K562 (cell line): ENCODE data around the gene LIAS. TPM values are rescaled to one million over a fixed set of nuclear protein-coding genes. Genes with fewer than 3 reads are reported as not detected.

ENCODE experiments used
- ATAC-seq: fragments of 200-7000 bp; cut with Tn5 transposase; 3 replicates; pipeline ENCODE4 v1.9.1; 2020; ENCODE audit warnings: moderate library complexity
- BruUV-seq: library from RNA; stranded (reverse); fragments of 400-500 nt; replicated peaks from 2 replicates; lab custom pipeline; 2021; lab: Mats Ljungman, UMichigan
- CTCF ChIA-PET: fragments of 300-600 bp; formaldehyde crosslinking; extraction: SDS; loops from one replicate; lab custom pipeline; 2021; ENCODE audit warnings: low intra/inter-chr PET ratio; lab: Yijun Ruan, JAX
- POLR2A ChIA-PET: fragments of 300-600, 350-650 bp; sonication (Branson Sonifier 250); formaldehyde crosslinking; extraction: SDS; loops from one replicate; lab custom pipeline; 2021; ENCODE audit warnings: antibody characterized with exemption, inconsistent platforms; lab: Yijun Ruan, JAX
- DNase-seq, 4 experiments: peaks; one replicate each; pipeline versions ENCODE4 v3.0.0 to v3.0.0-alpha.2; 2011 to 2018; ENCODE audit warnings: low spot score in 3 of 4, mixed read lengths in 3 of 4; ENCODE audit errors: extremely low read depth in 1 of 4
- FAIRE-seq: peaks from 2 replicates; lab custom pipeline; 2011; peaks lifted over from hg19 to GRCh38; lab: Jason Lieb, UNC
- H2AFZ ChIP-seq: 2 replicates; pipeline ENCODE4 v1.6.0; 2011; ENCODE audit warnings: low read depth, low read length, control low read depth, inconsistent platforms
- H3K27ac ChIP-seq: fragments of 200-600 bp; 3 replicates; pipeline ENCODE4 v1.8.0; 2011; ENCODE audit warnings: low read depth, mild to moderate bottlenecking, control low read depth, inconsistent platforms, low read length, moderate library complexity, mixed read lengths; ENCODE audit errors: extremely low read depth
- H3K27me3 ChIP-seq, 2 experiments: fragments of 300-600 bp in 1 of 2; 2 replicates in 1 of 2; 3 replicates in 1 of 2; pipeline versions ENCODE4 v1.6.0 to v1.8.0; 2011; ENCODE audit warnings: inconsistent platforms in 2 of 2, low read length in 2 of 2, mild to moderate bottlenecking in 1 of 2, mixed read lengths in 1 of 2, moderate library complexity in 1 of 2; ENCODE audit not compliant: control insufficient read depth in 2 of 2, insufficient read depth in 2 of 2
- H3K36me3 ChIP-seq: fragments of 300-600 bp; 3 replicates; pipeline ENCODE4 v1.8.0; 2011; ENCODE audit warnings: mild to moderate bottlenecking, low read length, inconsistent platforms; ENCODE audit not compliant: control insufficient read depth, insufficient read depth
- H3K4me1 ChIP-seq, 2 experiments: fragments of 200-600 bp in 1 of 2; replicated peaks in 1 of 2; 2 replicates in 1 of 2; 3 replicates in 1 of 2; pipeline versions ENCODE4 v1.5.1 to v1.8.0; 2011; ENCODE audit warnings: inconsistent platforms in 2 of 2, low read length in 2 of 2, mild to moderate bottlenecking in 1 of 2, mixed read lengths in 1 of 2, moderate library complexity in 1 of 2; ENCODE audit not compliant: control insufficient read depth in 2 of 2, insufficient read depth in 2 of 2
- H3K4me2 ChIP-seq: 2 replicates; pipeline ENCODE4 v1.6.1; 2011; ENCODE audit warnings: low read length, control low read depth, inconsistent platforms, mixed read lengths; ENCODE audit not compliant: insufficient read depth
- H3K4me3 ChIP-seq: fragments of 200-600 bp; sonication (generic), shearing (Covaris generic); 2 replicates; pipeline ENCODE4 v1.5.1; 2016; ENCODE audit warnings: control low read depth, inconsistent platforms
- H3K79me2 ChIP-seq: fragments of 200-600 bp; 3 replicates; pipeline ENCODE4 v1.8.0; 2011; ENCODE audit warnings: low read length, inconsistent platforms; ENCODE audit not compliant: control insufficient read depth, insufficient read depth
- H3K9ac ChIP-seq, 2 experiments: 2 replicates each; pipeline versions ENCODE4 v1.6.0 to v1.6.1; 2011; ENCODE audit warnings: low read depth in 2 of 2, low read length in 2 of 2, control low read depth in 1 of 2, inconsistent platforms in 1 of 2, mild to moderate bottlenecking in 1 of 2, mixed read lengths in 1 of 2; ENCODE audit not compliant: insufficient read depth in 1 of 2
- H3K9me1 ChIP-seq: one replicate; pipeline ENCODE4 v1.6.0; 2011; ENCODE audit warnings: inconsistent platforms, mild to moderate bottlenecking, low read length, moderate library complexity; ENCODE audit not compliant: control insufficient read depth, insufficient read depth
- H3K9me3 ChIP-seq: replicated peaks from 2 replicates; pipeline ENCODE4 v1.5.1; 2011; ENCODE audit warnings: low read depth, low read length, inconsistent platforms; ENCODE audit not compliant: control insufficient read depth, insufficient read depth
- H4K20me1 ChIP-seq: replicated peaks from 2 replicates; pipeline ENCODE4 v1.6.1; 2011; ENCODE audit warnings: low read length, inconsistent platforms, mixed read lengths; ENCODE audit not compliant: control insufficient read depth, insufficient read depth
- BRD4 ChIP-seq: fragments of 200-600 bp; sonication (generic); IDR thresholded peaks from 2 replicates; pipeline ENCODE4 v1.6.1; 2017; ENCODE audit warnings: inconsistent platforms
- CHD2 ChIP-seq: IDR thresholded peaks from 2 replicates; pipeline ENCODE4 v1.6.1; 2011; ENCODE audit warnings: low read depth, low read length
- GABPA ChIP-seq: fragments of 200-800 bp; sonication (Bioruptor generic); conservative IDR thresholded peaks from 2 replicates; pipeline ENCODE4 v1.6.1; 2016; ENCODE audit warnings: low read depth, missing genetic modification characterization, missing compliant biosample characterization
- GATA2 ChIP-seq: sonication (generic); formaldehyde crosslinking; IDR thresholded peaks from 2 replicates; pipeline ENCODE4 v1.4.0; 2020; ENCODE audit warnings: mild to moderate bottlenecking, missing genetic modification reagents
- MAFG ChIP-seq: fragments of 450-650 bp; conservative IDR thresholded peaks from 2 replicates; pipeline ENCODE4 v1.6.1; 2016; ENCODE audit warnings: missing genetic modification characterization, missing compliant biosample characterization
- SUPT5H ChIP-seq: fragments of 450-650 bp; IDR thresholded peaks from 2 replicates; pipeline ENCODE4 v1.6.1; 2016
- ZFPM2 ChIP-seq: fragments of 250-450 bp; sonication (Bioruptor Pico); IDR thresholded peaks from 2 replicates; pipeline ENCODE4 v1.5.1; 2022; ENCODE audit warnings: mild to moderate bottlenecking
- ZNF707 ChIP-seq: fragments of 250-450 bp; sonication (Bioruptor Pico); conservative IDR thresholded peaks from 2 replicates; pipeline ENCODE4 v1.8.0; 2022; ENCODE audit warnings: inconsistent platforms, mild to moderate bottlenecking, moderate library complexity
- WGBS: fragments of 100-300 bp; shearing (Covaris generic); methylation state at CpG from one replicate; pipeline ENCODE4 v1.1.6; 2016; ENCODE audit warnings: low coverage, mixed read lengths; ENCODE audit not compliant: insufficient coverage; ENCODE audit errors: missing lambda C conversion rate; 5-methylcytosine and 5-hydroxymethylcytosine counted together
- in situ Hi-C: fragments of 300-500 bp; cut with MboI; formaldehyde crosslinking; loops from 4 replicates; pipeline ENCODE4 v1.15.0; 2018; ENCODE audit warnings: inconsistent platforms, mixed read lengths
- intact Hi-C: fragments of 100-400 bp; cut with micrococcal nuclease; formaldehyde crosslinking; loops from 2 replicates; pipeline ENCODE4 v1.14.2; 2022
- polyA plus RNA-seq, 8 experiments: library from polyadenylated mRNA; depleted of rRNA in 4 of 8; stranded (reverse) in 5 of 8; unstranded in 3 of 8; fragments of >200 nt; fragmentation: Nextera tagmentation in 2 of 8; fragmentation: Illumina TruSeq in 1 of 8; extraction: Ambion mirVana in 2 of 8; extraction: Trizol in 1 of 8; gene quantifications; 2 replicates each; pipeline versions ENCODE4 v1.2.1 to v1.2.3, GENCODE V29; 2011 to 2014; ENCODE audit warnings: inconsistent platforms in 1 of 8, missing spikeins in 1 of 8
- total RNA-seq, 7 experiments: library from RNA; depleted of rRNA in 6 of 7; stranded (reverse); fragments of >200 nt in 6 of 7; fragmentation: Illumina TruSeq in 2 of 7; extraction: Trizol in 2 of 7; gene quantifications; 2 replicates each; pipeline versions ENCODE4 v1.2.1 to v1.2.3, GENCODE V29; 2011 to 2021; ENCODE audit warnings: low replicate concordance in 1 of 7
- TF ChIP-seq, protein P1 (sequence below): IDR thresholded peaks from 2 replicates; pipeline ENCODE4 v1.6.1; 2014; ENCODE audit warnings: antibody characterized with exemption
- TF ChIP-seq, protein P2 (sequence below): sonication (generic); formaldehyde crosslinking; IDR thresholded peaks from 2 replicates; pipeline ENCODE4 v1.8.1; 2023; ENCODE audit warnings: mild to moderate bottlenecking, missing genetic modification reagents
- TF ChIP-seq, protein P3 (sequence below): fragments of 250-450 bp; sonication (Bioruptor Pico); IDR thresholded peaks from 2 replicates; pipeline ENCODE4 v1.8.0; 2022; ENCODE audit warnings: moderate library complexity, mild to moderate bottlenecking, inconsistent platforms

Gene LIAS
- total and polyA plus RNA-seq, 9 of the 15 experiments (the other 6 are each of a cell fraction or from before 2014, with no cell fraction given) = 21.9 to 57.1 (median 42.1) TPM

DNA sequence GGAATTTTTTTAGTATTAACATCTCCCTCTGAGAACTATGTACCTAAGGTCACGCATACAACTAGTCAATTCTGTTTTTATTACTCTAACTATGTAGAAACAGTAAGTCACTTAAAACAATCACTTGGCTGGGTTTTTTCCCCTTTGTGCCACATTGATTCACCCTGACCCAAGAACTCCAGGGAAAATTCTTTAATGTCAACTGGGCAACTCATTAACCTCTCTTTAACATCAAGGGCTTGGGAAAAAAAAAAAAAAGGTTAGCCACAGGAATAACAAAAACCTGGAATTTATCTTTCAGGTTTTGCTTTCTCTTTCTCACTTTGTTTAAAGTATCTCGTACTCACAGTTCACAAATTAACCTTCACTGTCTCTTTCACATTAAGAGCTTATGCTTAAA, 8.2 kb upstream of the LIAS start:
- H3K4me1 ChIP-seq = peaks cover 0 to 12% of the 10 kb centered on the region in 2 experiments; a peak in 2 of 5 replicates
- POLR2A ChIA-PET = interaction anchor here (0.6 to 1.7 kb wide), 2 partner anchors 9 to 10 kb away, joined by 3 to 7 read pairs; partner anchors contain the start of gene LIAS

DNA sequence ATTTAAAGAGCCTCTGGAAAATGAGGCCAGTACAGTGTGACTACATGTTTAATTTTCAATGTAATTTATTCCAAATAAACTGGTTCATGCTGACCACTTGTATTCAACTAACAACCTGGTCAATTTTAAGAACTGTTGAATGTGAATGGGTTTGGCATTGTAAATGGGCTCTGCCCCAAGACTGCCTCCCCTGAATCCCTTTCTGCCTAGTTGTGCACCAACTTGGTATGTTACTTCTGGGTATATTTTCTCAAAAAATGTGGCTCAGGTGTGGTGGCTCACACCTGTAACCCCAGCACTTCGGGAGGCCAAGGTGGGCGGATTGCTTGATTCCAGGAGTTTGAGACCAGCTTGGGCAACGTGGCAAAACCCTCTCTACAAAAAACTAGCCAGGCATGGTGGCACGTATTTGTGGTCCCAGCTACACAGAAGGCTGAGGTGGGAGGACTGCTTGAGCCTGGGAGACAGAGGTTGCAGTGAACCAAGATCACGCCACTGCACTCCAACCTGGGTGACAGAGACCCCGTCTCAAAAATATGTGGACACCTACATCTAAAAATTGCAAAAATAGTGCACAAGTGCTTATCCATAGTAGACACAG, 7.3 kb upstream of the LIAS start:
- intact Hi-C loops = loop anchor here (10.0 kb wide), 1 partner anchor 557 kb away; no protein-coding TSS in a partner anchor
- no peak overlapping the region for H2AFZ ChIP-seq
- FAIRE-seq (no peak), DNase-seq (no peak), ATAC-seq (peak; percentile 15)
- H3K4me1 ChIP-seq = peaks cover under 1 to 10% of the 10 kb centered on the region in 2 experiments; a peak in 3 of 5 replicates
- no peak overlapping the region for H3K4me2 ChIP-seq
- H3K79me2 ChIP-seq = peaks cover 24% of the 10 kb centered on the region
- H3K9me3 ChIP-seq = no peaks in the 10 kb centered on the region
- BruUV-seq = no TSS peak
- 85% methylated on average over 5 of the region's 6 CpGs for WGBS
- ChIA-PET POLR2A (interaction anchor here (0.6 to 1.7 kb wide), 5 partner anchors 8 to 813 kb away, joined by 3 to 7 read pairs (median 3); partner anchors contain the start of gene LIAS), CTCF (no interaction called here)
- H3K27ac ChIP-seq = no peak overlapping the region
- no peaks in the 10 kb centered on the region for H3K27me3 ChIP-seq
- H4K20me1 ChIP-seq = peaks cover 19% of the 10 kb centered on the region; the same call in 1 of the 2 replicates
- in situ Hi-C loops = no loop called here
- H3K9me1 ChIP-seq = no peaks in the 10 kb centered on the region
- no peak overlapping the region for H3K4me3 ChIP-seq
- H3K9ac ChIP-seq = no peak overlapping the region
- peaks cover 66% of the 10 kb centered on the region for H3K36me3 ChIP-seq
- no peak for TF ChIP-seq MAFG (tag)
- no peak for TF ChIP-seq GABPA (tag)
- no peak for TF ChIP-seq GATA2
- no peak for TF ChIP-seq ZNF707
- TF ChIP-seq, protein P1, sequence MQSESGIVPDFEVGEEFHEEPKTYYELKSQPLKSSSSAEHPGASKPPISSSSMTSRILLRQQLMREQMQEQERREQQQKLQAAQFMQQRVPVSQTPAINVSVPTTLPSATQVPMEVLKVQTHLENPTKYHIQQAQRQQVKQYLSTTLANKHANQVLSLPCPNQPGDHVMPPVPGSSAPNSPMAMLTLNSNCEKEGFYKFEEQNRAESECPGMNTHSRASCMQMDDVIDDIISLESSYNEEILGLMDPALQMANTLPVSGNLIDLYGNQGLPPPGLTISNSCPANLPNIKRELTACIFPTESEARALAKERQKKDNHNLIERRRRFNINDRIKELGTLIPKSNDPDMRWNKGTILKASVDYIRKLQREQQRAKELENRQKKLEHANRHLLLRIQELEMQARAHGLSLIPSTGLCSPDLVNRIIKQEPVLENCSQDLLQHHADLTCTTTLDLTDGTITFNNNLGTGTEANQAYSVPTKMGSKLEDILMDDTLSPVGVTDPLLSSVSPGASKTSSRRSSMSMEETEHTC = no peak
- no peak for TF ChIP-seq BRD4
- TF ChIP-seq, protein P2, sequence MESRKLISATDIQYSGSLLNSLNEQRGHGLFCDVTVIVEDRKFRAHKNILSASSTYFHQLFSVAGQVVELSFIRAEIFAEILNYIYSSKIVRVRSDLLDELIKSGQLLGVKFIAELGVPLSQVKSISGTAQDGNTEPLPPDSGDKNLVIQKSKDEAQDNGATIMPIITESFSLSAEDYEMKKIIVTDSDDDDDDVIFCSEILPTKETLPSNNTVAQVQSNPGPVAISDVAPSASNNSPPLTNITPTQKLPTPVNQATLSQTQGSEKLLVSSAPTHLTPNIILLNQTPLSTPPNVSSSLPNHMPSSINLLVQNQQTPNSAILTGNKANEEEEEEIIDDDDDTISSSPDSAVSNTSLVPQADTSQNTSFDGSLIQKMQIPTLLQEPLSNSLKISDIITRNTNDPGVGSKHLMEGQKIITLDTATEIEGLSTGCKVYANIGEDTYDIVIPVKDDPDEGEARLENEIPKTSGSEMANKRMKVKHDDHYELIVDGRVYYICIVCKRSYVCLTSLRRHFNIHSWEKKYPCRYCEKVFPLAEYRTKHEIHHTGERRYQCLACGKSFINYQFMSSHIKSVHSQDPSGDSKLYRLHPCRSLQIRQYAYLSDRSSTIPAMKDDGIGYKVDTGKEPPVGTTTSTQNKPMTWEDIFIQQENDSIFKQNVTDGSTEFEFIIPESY (CRISPR knock-in tag) = no peak
- TF ChIP-seq, protein P3, sequence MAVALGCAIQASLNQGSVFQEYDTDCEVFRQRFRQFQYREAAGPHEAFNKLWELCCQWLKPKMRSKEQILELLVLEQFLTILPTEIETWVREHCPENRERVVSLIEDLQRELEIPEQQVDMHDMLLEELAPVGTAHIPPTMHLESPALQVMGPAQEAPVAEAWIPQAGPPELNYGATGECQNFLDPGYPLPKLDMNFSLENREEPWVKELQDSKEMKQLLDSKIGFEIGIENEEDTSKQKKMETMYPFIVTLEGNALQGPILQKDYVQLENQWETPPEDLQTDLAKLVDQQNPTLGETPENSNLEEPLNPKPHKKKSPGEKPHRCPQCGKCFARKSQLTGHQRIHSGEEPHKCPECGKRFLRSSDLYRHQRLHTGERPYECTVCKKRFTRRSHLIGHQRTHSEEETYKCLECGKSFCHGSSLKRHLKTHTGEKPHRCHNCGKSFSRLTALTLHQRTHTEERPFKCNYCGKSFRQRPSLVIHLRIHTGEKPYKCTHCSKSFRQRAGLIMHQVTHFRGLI (CRISPR knock-in tag) = no peak
- 0 out of 2 replicates have a peak, but pooled peaks have one; percentile 27 for TF ChIP-seq SUPT5H

More for the DNA sequence above, 8.2 kb upstream of the LIAS start:
- Histone ChIP-seq H2AFZ (no peak overlapping the region), H3K9me3 (no peaks in the 10 kb centered on the region), H3K36me3 (peaks cover 57% of the 10 kb centered on the region), H3K4me2 (no peak overlapping the region), H3K27me3 (no peaks in the 10 kb centered on the region), H3K27ac (no peak overlapping the region)
- no peak for ATAC-seq
- no peak for FAIRE-seq
- no peak for DNase-seq
- TF ChIP-seq ZFPM2 = no peak
- TF ChIP-seq CHD2 = 0 out of 2 replicates have a peak, but pooled peaks have one; percentile 16
- TF ChIP-seq, all 486 proteins: peak for 1
- 88% methylated on average over 2 of the region's 2 CpGs for WGBS
- Histone ChIP-seq H3K9ac (no peak overlapping the region), H3K79me2 (peaks cover 15% of the 10 kb centered on the region), H3K4me3 (no peak overlapping the region), H4K20me1 (peaks cover 13% of the 10 kb centered on the region; the same call in 1 of the 2 replicates), H3K9me1 (no peaks in the 10 kb centered on the region)
- CTCF ChIA-PET = no interaction called here
- no TSS peak for BruUV-seq
- in situ Hi-C loops = no loop called here
- intact Hi-C loops = loop anchor here (10.0 kb wide), 1 partner anchor 556 kb away; no protein-coding TSS in a partner anchor
